OCI-LY1 (cell line): Measurements from ENCODE around the gene PLEKHA6.
A peak's percentile ranks its signal among the peaks of the same experiment; 100 is the strongest.

Experiments used
- H2AFZ ChIP-seq: fragments of 200-600 bp; sonication (generic), shearing (Covaris generic); 2 replicates; pipeline ENCODE4 v1.6.0; 2014; ENCODE audit warnings: antibody characterized with exemption, mild to moderate bottlenecking, low read length
- H3F3A ChIP-seq: fragments of 200-600 bp; sonication (generic), shearing (Covaris generic); 2 replicates; pipeline ENCODE4 v1.6.0; 2014; ENCODE audit warnings: mild to moderate bottlenecking, antibody characterized with exemption, low read length, moderate library complexity; ENCODE audit not compliant: insufficient read depth
- H3K27ac ChIP-seq: fragments of 200-600 bp; sonication (generic); 2 replicates; pipeline ENCODE4 v1.5.1; 2014; ENCODE audit warnings: low read length, mixed run types, mild to moderate bottlenecking, low read depth; ENCODE audit not compliant: poor library complexity, severe bottlenecking
- H3K27me3 ChIP-seq: fragments of 200-600 bp; sonication (generic); 2 replicates; pipeline ENCODE4 v1.6.0; 2014; ENCODE audit warnings: antibody characterized with exemption, mild to moderate bottlenecking, low read length, moderate library complexity; ENCODE audit not compliant: insufficient read depth
- H3K36me3 ChIP-seq: fragments of 200-600 bp; sonication (generic); 2 replicates; pipeline ENCODE4 v1.6.1; 2014; ENCODE audit warnings: mild to moderate bottlenecking, antibody characterized with exemption, low read length, moderate library complexity, mixed read lengths; ENCODE audit not compliant: insufficient read depth
- H3K4me1 ChIP-seq: fragments of 200-600 bp; sonication (generic); 2 replicates; pipeline ENCODE4 v1.5.1; 2014; ENCODE audit warnings: mild to moderate bottlenecking, low read length, moderate library complexity; ENCODE audit not compliant: insufficient read depth, severe bottlenecking
- H3K4me2 ChIP-seq: fragments of 200-600 bp; sonication (generic), shearing (Covaris generic); 2 replicates; pipeline ENCODE4 v1.6.1; 2014; ENCODE audit warnings: low read length
- H3K4me3 ChIP-seq: fragments of 200-600 bp; sonication (generic); 2 replicates; pipeline ENCODE4 v1.5.1; 2014; ENCODE audit warnings: low read length, low read depth, mild to moderate bottlenecking, mixed read lengths; ENCODE audit not compliant: poor library complexity, severe bottlenecking
- H3K79me2 ChIP-seq: fragments of 200-600 bp; shearing (Covaris generic); 2 replicates; pipeline ENCODE4 v1.6.1; 2016; ENCODE audit warnings: mixed run types, low read length, mixed read lengths; ENCODE audit not compliant: insufficient read depth
- H3K9ac ChIP-seq: fragments of 200-600 bp; sonication (generic), shearing (Covaris generic); 2 replicates; pipeline ENCODE4 v1.6.1; 2014; ENCODE audit warnings: mild to moderate bottlenecking, low read length, mixed read lengths
- H3K9me2 ChIP-seq: fragments of 200-600 bp; sonication (generic), shearing (Covaris generic); 2 replicates; pipeline ENCODE4 v1.6.1; 2014; ENCODE audit warnings: low read depth, mild to moderate bottlenecking, low read length, mixed read lengths
- H3K9me3 ChIP-seq: fragments of 200-600 bp; shearing (Covaris generic); 2 replicates; pipeline ENCODE4 v1.6.1; 2014; ENCODE audit warnings: low read length, mixed read lengths
- H4K20me1 ChIP-seq: fragments of 200-600 bp; sonication (generic), shearing (Covaris generic); 2 replicates; pipeline ENCODE4 v1.6.0; 2016; ENCODE audit warnings: mild to moderate bottlenecking, low read length; ENCODE audit not compliant: insufficient read depth
- EZH2 ChIP-seq: fragments of 200-600 bp; sonication (generic), shearing (Covaris generic); IDR thresholded peaks from 2 replicates; pipeline ENCODE4 v1.8.0; 2017; ENCODE audit warnings: borderline replicate concordance, mixed run types, mild to moderate bottlenecking, antibody characterized with exemption, low read length, moderate library complexity, mixed read lengths
- TF ChIP-seq, protein P1 (sequence below): fragments of 200-600 bp; sonication (generic), shearing (Covaris generic); IDR thresholded peaks from 2 replicates; pipeline ENCODE4 v1.5.1; 2017; ENCODE audit warnings: mild to moderate bottlenecking, antibody characterized with exemption, low read length, moderate library complexity, mixed read lengths

PLEKHA6 gene

GRCh38 chr1:204207136-204207616, 152.6 kb downstream of the PLEKHA6 start:
- no peak for TF ChIP-seq EZH2
- TF ChIP-seq, protein P1, sequence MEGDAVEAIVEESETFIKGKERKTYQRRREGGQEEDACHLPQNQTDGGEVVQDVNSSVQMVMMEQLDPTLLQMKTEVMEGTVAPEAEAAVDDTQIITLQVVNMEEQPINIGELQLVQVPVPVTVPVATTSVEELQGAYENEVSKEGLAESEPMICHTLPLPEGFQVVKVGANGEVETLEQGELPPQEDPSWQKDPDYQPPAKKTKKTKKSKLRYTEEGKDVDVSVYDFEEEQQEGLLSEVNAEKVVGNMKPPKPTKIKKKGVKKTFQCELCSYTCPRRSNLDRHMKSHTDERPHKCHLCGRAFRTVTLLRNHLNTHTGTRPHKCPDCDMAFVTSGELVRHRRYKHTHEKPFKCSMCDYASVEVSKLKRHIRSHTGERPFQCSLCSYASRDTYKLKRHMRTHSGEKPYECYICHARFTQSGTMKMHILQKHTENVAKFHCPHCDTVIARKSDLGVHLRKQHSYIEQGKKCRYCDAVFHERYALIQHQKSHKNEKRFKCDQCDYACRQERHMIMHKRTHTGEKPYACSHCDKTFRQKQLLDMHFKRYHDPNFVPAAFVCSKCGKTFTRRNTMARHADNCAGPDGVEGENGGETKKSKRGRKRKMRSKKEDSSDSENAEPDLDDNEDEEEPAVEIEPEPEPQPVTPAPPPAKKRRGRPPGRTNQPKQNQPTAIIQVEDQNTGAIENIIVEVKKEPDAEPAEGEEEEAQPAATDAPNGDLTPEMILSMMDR, result peak; percentile 82
- H3K4me2 ChIP-seq, result no peak overlapping the region
- no peaks in the 10 kb centered on the region for H3F3A ChIP-seq
- no peaks in the 10 kb centered on the region for H3K4me1 ChIP-seq
- no peak overlapping the region for H2AFZ ChIP-seq
- H3K9me2 ChIP-seq, result no peaks in the 10 kb centered on the region
- no peaks in the 10 kb centered on the region for H3K27me3 ChIP-seq
- H3K27ac ChIP-seq, result no peak overlapping the region
- H4K20me1 ChIP-seq, result no peaks in the 10 kb centered on the region
- no peak overlapping the region for H3K9ac ChIP-seq
- no peaks in the 10 kb centered on the region for H3K36me3 ChIP-seq
- no peaks in the 10 kb centered on the region for H3K9me3 ChIP-seq
- H3K79me2 ChIP-seq, result no peaks in the 10 kb centered on the region
- H3K4me3 ChIP-seq, result no peak overlapping the region

DNA sequence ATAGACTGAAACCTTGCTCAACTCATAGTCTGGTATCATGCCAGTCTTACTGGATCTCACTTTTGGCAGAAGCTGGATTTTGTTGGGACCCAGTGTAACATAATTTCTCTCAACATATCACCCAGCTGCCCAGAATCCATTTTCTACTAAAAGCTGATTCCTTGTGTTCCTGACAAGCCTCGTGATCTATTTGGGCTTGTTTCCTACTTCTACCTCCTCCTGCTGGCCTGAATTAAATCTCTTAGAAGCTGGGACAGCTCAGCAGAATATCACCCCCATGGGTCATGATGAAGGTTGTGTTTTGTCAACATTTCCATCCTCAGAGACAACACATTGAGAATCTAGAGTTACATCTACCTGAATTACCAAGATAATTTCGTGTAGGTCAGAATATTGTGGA, 153.6 kb downstream of the PLEKHA6 start:
- no peaks in the 10 kb centered on the region for H3F3A ChIP-seq
- H3K4me1 ChIP-seq, result no peaks in the 10 kb centered on the region
- no peak overlapping the region for H3K9ac ChIP-seq
- H3K9me3 ChIP-seq, result no peaks in the 10 kb centered on the region
- no peaks in the 10 kb centered on the region for H3K9me2 ChIP-seq
- no peaks in the 10 kb centered on the region; the same call in 1 of the 2 replicates for H3K27me3 ChIP-seq
- no peaks in the 10 kb centered on the region for H3K36me3 ChIP-seq
- H3K4me3 ChIP-seq, result no peak overlapping the region
- H3K79me2 ChIP-seq, result no peaks in the 10 kb centered on the region
- H3K4me2 ChIP-seq, result no peak overlapping the region
- H3K27ac ChIP-seq, result no peak overlapping the region
- TF ChIP-seq, protein P1, result no peak
- no peak for TF ChIP-seq EZH2
- no peaks in the 10 kb centered on the region for H4K20me1 ChIP-seq
- H2AFZ ChIP-seq, result no peak overlapping the region

- H3K27me3 ChIP-seq, result no peaks in the 10 kb centered on the region; the same call in 1 of the 2 replicates
- H3F3A ChIP-seq, result no peaks in the 10 kb centered on the region
- H3K4me2 ChIP-seq, result no peak overlapping the region
- no peaks in the 10 kb centered on the region for H4K20me1 ChIP-seq
- no peaks in the 10 kb centered on the region for H3K79me2 ChIP-seq
- TF ChIP-seq, protein P1, result no peak
- no peak for TF ChIP-seq EZH2
- H3K27ac ChIP-seq, result no peak overlapping the region
- H3K9me2 ChIP-seq, result no peaks in the 10 kb centered on the region
- H3K4me1 ChIP-seq, result no peaks in the 10 kb centered on the region
- H3K9ac ChIP-seq, result no peak overlapping the region
- H3K4me3 ChIP-seq, result no peak overlapping the region
- no peak overlapping the region for H2AFZ ChIP-seq
- H3K9me3 ChIP-seq, result no peaks in the 10 kb centered on the region
- no peaks in the 10 kb centered on the region for H3K36me3 ChIP-seq
Measured at GRCh38 chr1:204205486-204205885, 154.2 kb downstream of the PLEKHA6 start.
